Mesendoderm (in vitro differentiated cells): ENCODE measurements around the gene IQSEC1.

Experiments used
- DNase-seq: peaks from one replicate; pipeline ENCODE4 v3.0.0; 2013
- H2AK5ac ChIP-seq: 2 replicates; pipeline ENCODE4 v1.6.1; 2013; ENCODE audit warnings: low read length, inconsistent platforms
- H2BK120ac ChIP-seq: 2 replicates; pipeline ENCODE4 v1.6.1; 2013; ENCODE audit warnings: low read depth, mild to moderate bottlenecking, low read length, moderate library complexity, mixed read lengths
- H2BK15ac ChIP-seq: replicated peaks from 2 replicates; pipeline ENCODE4 v1.6.1; 2013; ENCODE audit warnings: low read depth, mild to moderate bottlenecking, moderate library complexity
- H2BK5ac ChIP-seq: 2 replicates; pipeline ENCODE4 v1.6.1; 2013; ENCODE audit warnings: low read length, inconsistent platforms
- H3K18ac ChIP-seq: 2 replicates; pipeline ENCODE4 v1.6.1; 2013; ENCODE audit warnings: mild to moderate bottlenecking, low read length, mixed read lengths
- H3K23ac ChIP-seq: one replicate; pipeline ENCODE4 v1.6.1; 2013; ENCODE audit warnings: low read length
- H3K27ac ChIP-seq: 2 replicates; pipeline ENCODE4 v1.5.1; 2013; ENCODE audit warnings: low read depth, mild to moderate bottlenecking, inconsistent platforms, low read length, moderate library complexity
- H3K27me3 ChIP-seq: 2 replicates; pipeline ENCODE4 v1.6.1; 2013; ENCODE audit warnings: low read length, control low read depth, mild to moderate bottlenecking, inconsistent platforms; ENCODE audit not compliant: insufficient read depth, poor library complexity
- H3K36me3 ChIP-seq: 2 replicates; pipeline ENCODE4 v1.6.1; 2013; ENCODE audit warnings: low read length, inconsistent platforms; ENCODE audit not compliant: control insufficient read depth, insufficient read depth
- H3K4ac ChIP-seq: one replicate; pipeline ENCODE4 v1.6.1; 2013; ENCODE audit warnings: low read depth, mild to moderate bottlenecking, low read length, moderate library complexity
- H3K4me1 ChIP-seq: 2 replicates; pipeline ENCODE4 v1.6.1; 2013; ENCODE audit warnings: low read depth, low read length, inconsistent platforms; ENCODE audit not compliant: control insufficient read depth
- H3K4me2 ChIP-seq: 2 replicates; pipeline ENCODE4 v1.6.1; 2013; ENCODE audit warnings: low read length
- H3K4me3 ChIP-seq: 2 replicates; pipeline ENCODE4 v1.5.1; 2013; ENCODE audit warnings: mild to moderate bottlenecking, low read length
- H3K56ac ChIP-seq: one replicate; pipeline ENCODE4 v1.6.1; 2013; ENCODE audit warnings: low read length
- H3K79me1 ChIP-seq: 2 replicates; pipeline ENCODE4 v1.6.1; 2013; ENCODE audit warnings: low read length, inconsistent platforms
- H3K79me2 ChIP-seq: 2 replicates; pipeline ENCODE4 v1.6.1; 2013; ENCODE audit warnings: mild to moderate bottlenecking, low read length; ENCODE audit not compliant: control insufficient read depth, insufficient read depth
- H3K9ac ChIP-seq: 2 replicates; pipeline ENCODE4 v1.6.1; 2013; ENCODE audit warnings: low read length, inconsistent platforms
- H4K5ac ChIP-seq: one replicate; pipeline ENCODE4 v1.6.1; 2013; ENCODE audit warnings: low read length
- H4K8ac ChIP-seq: one replicate; pipeline ENCODE4 v1.6.1; 2013; ENCODE audit warnings: low read depth, mild to moderate bottlenecking, control low read depth, low read length, moderate library complexity
- WGBS: extraction: QIAGEN DNeasy Blood & Tissue Kit; methylation state at CpG from one replicate; pipeline ENCODE4 v1.1.7; 2013; ENCODE audit warnings: low lambda C conversion rate, missing lambda C conversion rate; ENCODE audit not compliant: insufficient coverage; ENCODE audit errors: extremely low coverage; 5-methylcytosine and 5-hydroxymethylcytosine counted together

Gene IQSEC1

DNA sequence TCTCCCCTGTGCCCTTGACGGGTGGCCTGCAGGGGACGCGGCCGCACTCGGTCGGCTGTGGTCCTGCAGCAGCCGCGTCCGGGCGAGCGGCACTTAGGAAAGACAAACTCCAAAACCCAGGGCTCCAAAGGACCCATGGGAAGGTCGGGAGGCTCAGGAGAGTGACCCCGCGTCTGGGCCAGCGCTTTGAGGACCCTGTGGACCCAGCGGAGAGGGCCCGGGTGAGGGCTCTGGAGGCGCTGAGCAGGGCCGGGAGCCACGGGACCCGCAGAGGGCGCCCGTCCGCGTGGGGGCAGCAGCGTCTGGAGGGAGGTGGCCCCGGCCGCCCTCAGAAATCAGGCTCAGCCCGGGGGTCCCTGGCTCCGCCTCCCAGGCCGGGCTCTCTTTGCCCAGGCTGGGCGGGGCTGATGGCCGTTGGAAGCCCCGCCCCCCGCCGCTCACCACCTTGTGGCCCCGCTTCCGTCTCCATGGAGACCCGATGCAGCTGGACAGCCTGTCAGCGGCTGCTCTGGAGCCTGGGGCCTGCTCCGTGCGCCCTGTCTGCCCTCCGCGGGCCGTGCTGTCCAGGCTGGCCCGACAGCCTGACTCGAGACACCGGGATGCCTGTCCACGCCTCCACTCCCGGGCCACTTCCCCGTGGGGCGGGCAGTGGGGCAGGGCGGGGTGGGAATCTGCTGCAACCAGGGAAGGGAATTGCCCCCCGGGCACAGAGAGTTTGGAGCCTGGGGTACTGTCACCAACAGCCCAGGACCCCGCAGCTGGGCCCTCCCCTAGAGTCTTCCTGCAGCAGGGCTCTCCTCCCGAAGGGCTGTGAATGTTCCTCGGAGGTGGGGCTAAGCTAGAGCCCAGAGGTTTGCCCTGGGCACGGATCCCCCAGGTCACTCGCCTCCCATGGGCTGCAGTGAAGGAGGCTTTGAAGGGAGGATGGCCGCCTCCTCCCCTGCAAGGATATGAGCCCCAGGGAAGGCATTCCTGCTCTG lies 197.1 kb downstream of the IQSEC1 start:
- Histone ChIP-seq H2BK15ac (no peak overlapping the region), H3K56ac (peak overlapping the region; percentile 73), H3K9ac (peak overlapping the region; percentile 62), H3K36me3 (no peaks in the 10 kb centered on the region), H3K4me3 (no peak overlapping the region), H3K4ac (no peak overlapping the region), H3K4me1 (no peaks in the 10 kb centered on the region), H3K79me1 (no peaks in the 10 kb centered on the region), H3K79me2 (no peaks in the 10 kb centered on the region), H3K18ac (no peak overlapping the region), H3K23ac (no peak overlapping the region), H3K4me2 (peak overlapping the region; percentile 44), H3K27me3 (no peaks in the 10 kb centered on the region), H2BK120ac (no peak overlapping the region), H3K27ac (no peak overlapping the region), H2AK5ac (no peak overlapping the region), H2BK5ac (no peak overlapping the region), H4K8ac (no peak overlapping the region), H4K5ac (no peak overlapping the region)
- WGBS = no CpG with 5 or more reads among the region's 60 CpGs
- peak; percentile 89 for DNase-seq

DNA sequence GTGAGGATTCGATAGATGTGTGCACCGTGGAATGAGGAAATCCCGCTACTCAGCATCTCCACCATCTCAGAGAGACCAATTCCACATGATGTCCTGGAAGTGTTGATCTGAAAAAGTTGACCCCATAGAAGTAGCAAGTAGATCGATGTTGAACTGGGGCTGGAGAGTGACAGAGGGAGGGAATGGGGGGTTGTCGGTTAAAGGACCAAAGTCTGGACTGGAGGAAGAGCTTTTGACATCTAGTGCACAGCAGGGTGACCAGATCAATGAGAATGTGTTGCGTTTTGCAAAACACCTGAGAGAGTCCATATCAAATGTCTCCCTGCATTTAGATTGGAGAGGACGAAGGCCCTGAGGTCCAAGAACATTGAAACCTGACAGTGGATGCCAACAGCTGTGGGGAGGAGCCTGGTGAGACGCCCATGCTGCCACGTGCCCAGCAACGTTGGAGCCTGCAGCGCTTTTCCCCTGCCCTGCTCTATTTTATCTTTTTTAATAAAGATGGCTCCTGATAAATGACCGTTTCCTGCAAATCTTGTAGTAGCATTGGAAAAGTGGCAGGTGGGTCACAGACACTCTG lies 201.7 kb downstream of the IQSEC1 start:
- H3K27ac ChIP-seq = no peak overlapping the region
- H4K5ac ChIP-seq = no peak overlapping the region
- H3K79me2 ChIP-seq = no peaks in the 10 kb centered on the region
- no peak overlapping the region for H2AK5ac ChIP-seq
- no CpG with 5 or more reads among the region's 12 CpGs for WGBS
- DNase-seq = no peak
- H3K4me2 ChIP-seq = no peak overlapping the region
- H2BK120ac ChIP-seq = no peak overlapping the region
- H2BK15ac ChIP-seq = no peak overlapping the region
- no peak overlapping the region for H3K23ac ChIP-seq
- no peak overlapping the region for H3K4me3 ChIP-seq
- no peaks in the 10 kb centered on the region for H3K27me3 ChIP-seq
- no peaks in the 10 kb centered on the region for H3K36me3 ChIP-seq
- H3K79me1 ChIP-seq = no peaks in the 10 kb centered on the region
- no peak overlapping the region for H3K4ac ChIP-seq
- H4K8ac ChIP-seq = no peak overlapping the region
- H3K9ac ChIP-seq = no peak overlapping the region
- no peak overlapping the region for H3K56ac ChIP-seq
- H3K4me1 ChIP-seq = no peaks in the 10 kb centered on the region
- H2BK5ac ChIP-seq = no peak overlapping the region
- H3K18ac ChIP-seq = no peak overlapping the region

DNA sequence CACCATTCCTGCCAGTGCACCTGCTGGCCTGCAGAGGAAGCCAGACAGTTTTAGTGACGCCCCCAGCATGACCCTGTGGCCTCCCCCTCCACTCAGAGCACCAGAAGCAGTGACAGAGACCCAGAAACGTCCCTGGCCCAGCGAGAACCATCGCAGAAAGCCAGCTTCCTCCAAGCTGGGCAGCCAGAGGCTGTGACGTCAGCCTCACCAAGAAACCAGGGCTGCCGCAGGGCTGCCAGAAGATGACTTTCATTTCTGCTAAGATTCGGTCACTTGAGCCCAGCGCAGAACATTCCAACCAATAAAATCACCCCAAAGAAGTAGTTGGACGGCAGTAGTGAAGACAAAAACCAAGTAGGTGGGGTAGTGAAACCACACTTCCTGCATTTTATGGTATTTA lies 202.3 kb downstream of the IQSEC1 start:
- no peak overlapping the region for H2BK120ac ChIP-seq
- WGBS = no CpG with 5 or more reads among the region's 9 CpGs
- H3K4ac ChIP-seq = no peak overlapping the region
- H4K8ac ChIP-seq = no peak overlapping the region
- no peak overlapping the region for H2BK5ac ChIP-seq
- no peaks in the 10 kb centered on the region for H3K79me1 ChIP-seq
- H3K18ac ChIP-seq = no peak overlapping the region
- no peak overlapping the region for H3K4me3 ChIP-seq
- no peak overlapping the region for H3K23ac ChIP-seq
- no peak overlapping the region for H2AK5ac ChIP-seq
- no peak overlapping the region for H3K4me2 ChIP-seq
- no peaks in the 10 kb centered on the region for H3K79me2 ChIP-seq
- no peaks in the 10 kb centered on the region for H3K27me3 ChIP-seq
- H3K4me1 ChIP-seq = no peaks in the 10 kb centered on the region
- H2BK15ac ChIP-seq = no peak overlapping the region
- H3K56ac ChIP-seq = no peak overlapping the region
- DNase-seq = no peak
- no peak overlapping the region for H3K9ac ChIP-seq
- H3K27ac ChIP-seq = no peak overlapping the region
- no peak overlapping the region for H4K5ac ChIP-seq
- no peaks in the 10 kb centered on the region for H3K36me3 ChIP-seq

DNA sequence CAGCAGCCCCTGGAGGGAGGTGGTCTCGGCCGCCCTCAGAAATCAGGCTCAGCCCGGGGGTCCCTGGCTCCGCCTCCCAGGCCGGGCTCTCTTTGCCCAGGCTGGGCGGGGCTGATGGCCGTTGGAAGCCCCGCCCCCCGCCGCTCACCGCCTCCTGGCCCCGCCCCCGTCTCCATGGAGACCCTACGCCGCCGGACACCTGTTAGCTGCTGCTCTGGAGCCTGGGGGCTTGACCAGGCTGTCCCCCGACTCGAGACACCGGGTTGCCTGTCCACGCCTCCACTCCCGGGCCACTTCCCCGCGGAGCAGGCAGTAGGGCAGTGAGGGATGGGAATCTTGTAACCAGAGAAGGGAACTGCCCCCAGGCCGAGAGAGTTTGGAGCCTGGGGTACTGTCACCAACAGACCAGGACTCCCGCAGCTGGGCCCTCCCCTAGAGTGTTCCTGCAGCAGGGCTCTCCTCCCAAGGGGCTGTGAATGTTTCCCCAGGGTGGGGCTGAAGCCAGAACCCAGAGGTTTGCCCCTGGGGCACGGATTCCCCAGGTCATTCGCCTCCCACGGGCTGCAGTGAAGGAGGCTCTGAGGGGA lies 204.1 kb downstream of the IQSEC1 start:
- Histone ChIP-seq H3K23ac (no peak overlapping the region), H3K79me1 (no peaks in the 10 kb centered on the region), H2BK120ac (no peak overlapping the region), H2AK5ac (no peak overlapping the region), H3K27ac (no peak overlapping the region), H4K8ac (no peak overlapping the region), H3K79me2 (no peaks in the 10 kb centered on the region), H3K9ac (peak overlapping the region; percentile 67), H2BK15ac (no peak overlapping the region), H3K18ac (no peak overlapping the region), H3K4me3 (peak overlapping the region; percentile 23), H3K36me3 (no peaks in the 10 kb centered on the region), H3K4me2 (peak overlapping the region; percentile 78), H3K4ac (no peak overlapping the region), H3K56ac (peak overlapping the region; percentile 84), H3K4me1 (no peaks in the 10 kb centered on the region), H2BK5ac (no peak overlapping the region), H3K27me3 (no peaks in the 10 kb centered on the region), H4K5ac (no peak overlapping the region)
- DNase-seq = peak; percentile 66
- no CpG with 5 or more reads among the region's 28 CpGs for WGBS

DNA sequence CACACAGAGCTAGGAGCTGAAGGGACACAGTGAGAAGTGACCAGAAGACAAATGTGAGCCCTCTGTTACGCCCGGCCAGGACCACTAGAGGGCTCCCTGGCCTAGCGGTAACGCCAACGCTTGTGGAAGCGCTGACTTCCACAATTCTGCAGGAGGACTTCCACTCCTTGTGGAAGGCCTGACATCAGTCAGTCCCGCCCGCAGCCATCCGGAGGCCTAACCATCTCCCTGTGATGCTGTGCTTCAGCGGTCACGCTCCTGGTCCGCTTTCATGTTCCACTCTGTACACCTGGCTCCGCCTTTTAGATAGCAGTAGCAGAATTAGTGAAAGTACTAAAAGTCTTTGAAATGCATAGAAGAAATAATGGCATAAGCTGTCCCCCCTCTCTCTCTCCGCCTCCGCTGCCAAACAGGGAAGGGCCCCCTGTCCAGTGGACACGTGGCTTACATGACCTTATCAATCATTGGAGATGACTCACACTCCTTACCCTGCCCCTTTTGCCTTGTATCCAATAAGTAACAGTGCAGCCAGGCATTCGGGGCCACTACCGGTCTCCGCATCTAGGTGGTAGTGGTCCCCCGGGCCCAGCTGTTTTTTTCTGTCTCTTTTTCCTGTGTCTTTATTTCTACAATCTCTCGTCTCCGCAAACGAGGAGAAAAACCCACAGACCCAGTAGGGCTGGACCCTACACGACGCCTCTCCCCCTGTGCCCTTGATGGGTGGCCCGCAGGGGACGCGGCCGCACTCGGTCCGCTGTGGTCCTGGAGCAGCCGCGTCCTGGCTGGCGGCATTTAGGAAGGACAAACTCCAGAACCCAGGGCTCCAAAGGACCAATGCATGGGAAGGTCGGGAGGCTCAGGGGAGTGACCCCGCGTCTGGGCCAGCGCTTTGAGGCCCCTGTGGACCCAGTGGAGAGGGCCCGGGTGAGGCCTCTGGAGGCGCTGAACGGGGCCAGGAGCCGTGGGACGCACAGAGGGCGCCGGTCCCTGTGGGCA lies 204.9 kb downstream of the IQSEC1 start:
- no peak overlapping the region for H3K27ac ChIP-seq
- H3K4me1 ChIP-seq = no peaks in the 10 kb centered on the region
- H2BK15ac ChIP-seq = no peak overlapping the region

More for the DNA sequence above, 204.9 kb downstream of the IQSEC1 start:
- no peak overlapping the region for H4K5ac ChIP-seq
- no peak overlapping the region for H4K8ac ChIP-seq
- H3K18ac ChIP-seq = no peak overlapping the region
- H2AK5ac ChIP-seq = no peak overlapping the region
- peak overlapping the region; percentile 67 for H3K9ac ChIP-seq
- no peaks in the 10 kb centered on the region for H3K36me3 ChIP-seq
- H3K56ac ChIP-seq = peak overlapping the region; percentile 84
- peak overlapping the region; percentile 78 for H3K4me2 ChIP-seq
- H3K79me1 ChIP-seq = no peaks in the 10 kb centered on the region
- no peak overlapping the region for H3K4ac ChIP-seq
- WGBS = no CpG with 5 or more reads among the region's 45 CpGs
- no peak overlapping the region for H2BK5ac ChIP-seq
- H3K23ac ChIP-seq = no peak overlapping the region
- H3K79me2 ChIP-seq = no peaks in the 10 kb centered on the region
- no peak overlapping the region for H2BK120ac ChIP-seq
- peak; percentile 91 for DNase-seq
- H3K27me3 ChIP-seq = no peaks in the 10 kb centered on the region
- H3K4me3 ChIP-seq = peak overlapping the region; percentile 23
